AG04449 (cell line): Measurements from ENCODE around the gene ALX3.

ENCODE experiments used
- CTCF ChIA-PET: fragments of 350-600 bp; formaldehyde crosslinking; extraction: SDS; loops from one replicate; lab custom pipeline; 2021; ENCODE audit warnings: antibody characterized with exemption; lab: Yijun Ruan, JAX
- POLR2A ChIA-PET: fragments of 400-600, 350-600 bp; formaldehyde crosslinking; extraction: SDS; loops from one replicate; lab custom pipeline; 2020; ENCODE audit warnings: antibody characterized with exemption, inconsistent platforms; lab: Yijun Ruan, JAX
- DNase-seq: peaks from one replicate; pipeline ENCODE4 v3.0.0-alpha.2; 2010; ENCODE audit warnings: low read depth, low spot score
- H3K4me3 ChIP-seq: 2 replicates; pipeline ENCODE4 v1.5.1; 2011; ENCODE audit warnings: low read depth, mild to moderate bottlenecking, control low read depth, low read length
- TF ChIP-seq, protein P1 (sequence below): IDR thresholded peaks from one replicate; pipeline ENCODE4 v1.5.1; 2011; ENCODE audit warnings: mild to moderate bottlenecking, moderate library complexity, low read length, control low read depth, inconsistent platforms; ENCODE audit not compliant: insufficient read depth; ENCODE audit errors: missing control alignments

Gene ALX3

GRCh38 chr1:110056285-110056683, 14.2 kb downstream of the ALX3 start:
- DNase-seq: no peak
- TF ChIP-seq, protein P1, sequence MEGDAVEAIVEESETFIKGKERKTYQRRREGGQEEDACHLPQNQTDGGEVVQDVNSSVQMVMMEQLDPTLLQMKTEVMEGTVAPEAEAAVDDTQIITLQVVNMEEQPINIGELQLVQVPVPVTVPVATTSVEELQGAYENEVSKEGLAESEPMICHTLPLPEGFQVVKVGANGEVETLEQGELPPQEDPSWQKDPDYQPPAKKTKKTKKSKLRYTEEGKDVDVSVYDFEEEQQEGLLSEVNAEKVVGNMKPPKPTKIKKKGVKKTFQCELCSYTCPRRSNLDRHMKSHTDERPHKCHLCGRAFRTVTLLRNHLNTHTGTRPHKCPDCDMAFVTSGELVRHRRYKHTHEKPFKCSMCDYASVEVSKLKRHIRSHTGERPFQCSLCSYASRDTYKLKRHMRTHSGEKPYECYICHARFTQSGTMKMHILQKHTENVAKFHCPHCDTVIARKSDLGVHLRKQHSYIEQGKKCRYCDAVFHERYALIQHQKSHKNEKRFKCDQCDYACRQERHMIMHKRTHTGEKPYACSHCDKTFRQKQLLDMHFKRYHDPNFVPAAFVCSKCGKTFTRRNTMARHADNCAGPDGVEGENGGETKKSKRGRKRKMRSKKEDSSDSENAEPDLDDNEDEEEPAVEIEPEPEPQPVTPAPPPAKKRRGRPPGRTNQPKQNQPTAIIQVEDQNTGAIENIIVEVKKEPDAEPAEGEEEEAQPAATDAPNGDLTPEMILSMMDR: no peak
- H3K4me3 ChIP-seq: no peak overlapping the region
- ChIA-PET CTCF (interaction anchor here (0.7 to 26.6 kb wide), 9 partner anchors 10 to 439 kb away, joined by 3 to 935 read pairs (median 5); partner anchors contain the start of genes STRIP1 and UBL4B), POLR2A (interaction anchor here (1.2 to 2.2 kb wide), 2 partner anchors 9 to 21 kb away, joined by 4 to 7 read pairs; partner anchors contain the start of gene STRIP1)

DNA sequence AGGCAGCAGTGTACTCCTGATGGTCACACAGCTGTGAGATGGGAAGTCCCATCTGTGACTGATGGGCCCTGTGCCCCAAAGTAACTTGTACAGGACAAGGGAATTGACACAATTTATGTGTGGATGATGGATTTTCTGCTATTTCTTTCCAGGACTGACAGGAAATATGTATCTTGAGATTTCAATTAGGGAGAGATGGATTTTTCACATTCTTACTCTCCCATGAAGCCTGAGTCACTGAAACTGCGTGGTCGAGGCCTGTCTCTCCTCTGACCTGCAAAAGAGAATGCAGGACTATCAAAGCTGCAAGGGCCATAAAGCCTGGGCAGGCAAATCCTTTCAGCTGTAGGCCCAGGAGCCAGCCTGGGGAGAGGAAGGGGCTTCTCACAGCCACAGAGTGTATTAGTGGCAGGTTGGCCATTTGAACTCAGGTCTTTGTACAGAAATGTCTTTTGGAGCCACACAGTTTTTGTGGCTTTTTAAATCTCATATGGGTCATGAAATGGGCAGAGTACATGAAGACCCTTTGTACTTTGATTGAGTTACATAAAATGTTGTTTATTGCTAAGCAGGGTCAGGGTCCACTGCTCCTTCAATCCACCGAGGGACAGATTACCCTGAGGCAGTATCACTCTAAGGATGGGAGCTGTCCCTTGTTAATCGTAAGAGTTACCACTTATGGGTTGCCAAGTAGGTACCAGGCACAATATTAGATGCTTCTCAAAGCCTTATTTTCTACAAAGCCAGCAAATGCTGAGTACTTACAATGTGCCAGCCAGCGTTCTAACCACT, 14.8 kb downstream of the ALX3 start:
- H3K4me3 ChIP-seq: no peak overlapping the region
- POLR2A ChIA-PET: interaction anchor here (2.2 kb wide), 1 partner anchor 21 kb away, joined by 7 read pairs; the partner anchor contains the start of gene STRIP1
- CTCF ChIA-PET: interaction anchor here (0.7 to 26.6 kb wide), 7 partner anchors 10 to 440 kb away, joined by 3 to 935 read pairs (median 30); partner anchors contain the start of genes STRIP1 and UBL4B
- TF ChIP-seq, protein P1: no peak
- DNase-seq: no peak

DNA sequence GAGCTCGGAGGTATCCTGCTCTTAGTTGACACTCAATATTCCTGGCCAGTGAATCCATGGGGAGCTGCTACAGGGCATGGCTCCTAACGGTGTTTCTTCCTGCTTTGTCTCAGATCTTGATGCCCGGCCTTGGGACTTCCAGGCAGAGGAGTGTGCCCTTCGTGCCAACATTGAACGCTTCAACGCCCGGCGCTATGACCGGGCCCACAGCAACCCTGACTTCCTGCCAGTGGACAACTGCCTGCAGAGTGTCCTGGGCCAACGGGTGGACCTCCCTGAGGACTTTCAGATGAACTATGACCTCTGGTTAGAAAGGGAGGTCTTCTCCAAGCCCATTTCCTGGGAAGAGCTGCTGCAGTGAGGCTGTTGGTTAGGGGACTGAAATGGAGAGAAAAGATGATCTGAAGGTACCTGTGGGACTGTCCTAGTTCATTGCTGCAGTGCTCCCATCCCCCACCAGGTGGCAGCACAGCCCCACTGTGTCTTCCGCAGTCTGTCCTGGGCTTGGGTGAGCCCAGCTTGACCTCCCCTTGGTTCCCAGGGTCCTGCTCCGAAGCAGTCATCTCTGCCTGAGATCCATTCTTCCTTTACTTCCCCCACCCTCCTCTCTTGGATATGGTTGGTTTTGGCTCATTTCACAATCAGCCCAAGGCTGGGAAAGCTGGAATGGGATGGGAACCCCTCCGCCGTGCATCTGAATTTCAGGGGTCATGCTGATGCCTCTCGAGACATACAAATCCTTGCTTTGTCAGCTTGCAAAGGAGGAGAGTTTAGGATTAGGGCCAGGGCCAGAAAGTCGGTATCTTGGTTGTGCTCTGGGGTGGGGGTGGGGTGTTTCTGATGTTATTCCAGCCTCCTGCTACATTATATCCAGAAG, 16.7 kb downstream of the ALX3 start:
- ChIA-PET POLR2A (interaction anchor here (0.7 kb wide), 1 partner anchor 50 kb away, joined by 4 read pairs; no protein-coding TSS in a partner anchor), CTCF (interaction anchor here (0.7 to 27.2 kb wide), 25 partner anchors 1 to 442 kb away, joined by 3 to 935 read pairs (median 4); partner anchors contain the start of genes ALX3, STRIP1 and UBL4B)
- H3K4me3 ChIP-seq: no peak overlapping the region
- no peak for DNase-seq
- TF ChIP-seq, protein P1: peak; percentile 93

DNA sequence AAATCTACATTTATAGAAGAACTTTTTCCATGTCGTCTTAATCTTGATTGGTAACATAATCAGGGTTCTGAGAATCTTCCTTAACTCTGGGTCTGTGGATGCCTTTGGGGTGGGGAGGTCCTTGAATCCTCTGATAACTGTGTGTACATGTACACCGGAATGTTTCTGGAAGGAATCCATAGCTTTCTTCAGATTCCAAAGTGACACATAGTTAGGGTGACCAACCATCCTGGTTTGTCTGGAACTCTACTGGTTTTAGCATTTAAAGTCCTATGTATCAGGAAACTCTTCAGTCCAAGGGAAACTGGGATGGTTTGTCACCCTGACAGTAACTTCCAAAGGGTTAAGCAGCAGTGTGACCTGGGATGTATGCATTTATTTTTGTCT, 19.2 kb downstream of the ALX3 start:
- no peak for DNase-seq
- ChIA-PET CTCF (interaction anchor here (1.2 to 27.2 kb wide), 9 partner anchors 2 to 445 kb away, joined by 3 to 935 read pairs (median 31); partner anchors contain the start of genes STRIP1 and UBL4B), POLR2A (interaction anchor here (0.9 to 2.8 kb wide), 2 partner anchors 9 to 16 kb away, joined by 3 to 15 read pairs; partner anchors contain the start of gene STRIP1)
- H3K4me3 ChIP-seq: no peak overlapping the region
- TF ChIP-seq, protein P1: no peak

GRCh38 chr1:110050602-110051261, 19.7 kb downstream of the ALX3 start:
- H3K4me3 ChIP-seq: no peak overlapping the region
- DNase-seq: no peak
- POLR2A ChIA-PET: interaction anchor here (0.9 to 2.8 kb wide), 2 partner anchors 9 to 16 kb away, joined by 3 to 15 read pairs; partner anchors contain the start of gene STRIP1
- TF ChIP-seq, protein P1: no peak
- CTCF ChIA-PET: interaction anchor here (4.6 to 27.2 kb wide), 7 partner anchors 2 to 445 kb away, joined by 15 to 935 read pairs (median 39); partner anchors contain the start of genes STRIP1 and UBL4B
